HG03558 (cell line): ENCODE data around the gene EGFL6.
"Not testable (repeated sequence)": the region's sequence is repeated elsewhere in the genome, so short reads cannot be mapped to it uniquely, and the experiment has no call there.

Experiments
- ATAC-seq: cut with Tn5 transposase; IDR thresholded peaks from one replicate; pipeline ENCODE4 v1.9.1; 2021; ENCODE audit warnings: moderate number of reproducible peaks; ENCODE audit not compliant: unreplicated experiment; ENCODE audit errors: extremely low read depth

Gene EGFL6

DNA sequence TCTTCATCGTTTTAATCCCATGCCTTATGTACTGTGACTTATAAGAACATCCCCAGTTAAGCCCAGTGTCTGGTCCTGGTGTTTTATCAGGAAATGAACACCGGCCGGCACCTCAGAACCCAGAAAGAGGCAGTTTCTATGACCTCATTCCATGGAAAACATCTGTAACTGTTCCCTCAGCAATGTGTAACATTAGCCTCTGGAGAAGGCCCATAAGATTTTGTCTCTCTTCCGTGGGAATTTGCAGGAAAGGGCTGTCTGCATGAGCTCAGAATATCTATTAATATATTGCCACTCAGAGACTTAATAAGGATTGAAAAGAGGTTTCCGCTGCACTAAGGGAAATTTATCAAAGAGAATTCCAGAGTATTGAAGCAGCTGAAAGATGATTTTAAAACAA, 80.4 kb downstream of the EGFL6 start:
- no peak for ATAC-seq

DNA sequence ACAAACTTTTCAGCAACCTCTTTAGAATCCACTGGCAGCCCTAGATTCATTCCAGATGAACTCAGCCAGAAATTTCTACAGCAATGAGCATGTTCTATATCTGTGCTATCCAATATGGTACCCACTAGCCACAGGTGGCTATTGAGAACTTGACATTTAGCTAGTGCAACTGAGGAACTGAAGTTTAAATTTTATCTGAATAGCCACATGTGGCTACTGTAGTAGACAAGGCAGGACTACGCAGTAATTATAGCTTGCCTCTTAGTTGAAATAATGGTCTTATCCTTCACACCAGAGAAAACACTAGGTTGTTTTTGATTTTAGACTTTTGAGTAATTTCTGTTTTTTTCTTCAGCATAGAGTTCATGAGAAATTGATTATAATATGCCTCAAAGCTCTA, 80.9 kb downstream of the EGFL6 start:
- no peak for ATAC-seq

DNA sequence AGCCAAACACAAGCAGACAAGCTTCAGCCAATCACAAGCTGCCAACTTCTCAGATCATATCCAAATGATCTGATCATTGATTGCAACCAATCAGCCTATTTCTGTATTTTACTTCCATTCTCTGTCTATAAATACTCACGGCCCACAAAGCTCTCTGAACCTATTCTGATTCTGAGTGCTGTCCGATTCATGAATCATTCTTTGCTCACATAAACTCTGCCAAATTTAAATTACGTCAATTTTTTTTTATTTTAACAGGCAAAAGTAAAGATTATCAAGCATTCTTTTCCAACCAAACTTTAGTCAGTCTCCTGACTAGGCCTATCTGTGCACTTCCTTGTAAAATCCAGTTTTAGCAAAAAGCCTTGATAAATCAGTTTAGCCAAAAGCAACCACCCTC, 81.7 kb downstream of the EGFL6 start:
- no peak for ATAC-seq

DNA sequence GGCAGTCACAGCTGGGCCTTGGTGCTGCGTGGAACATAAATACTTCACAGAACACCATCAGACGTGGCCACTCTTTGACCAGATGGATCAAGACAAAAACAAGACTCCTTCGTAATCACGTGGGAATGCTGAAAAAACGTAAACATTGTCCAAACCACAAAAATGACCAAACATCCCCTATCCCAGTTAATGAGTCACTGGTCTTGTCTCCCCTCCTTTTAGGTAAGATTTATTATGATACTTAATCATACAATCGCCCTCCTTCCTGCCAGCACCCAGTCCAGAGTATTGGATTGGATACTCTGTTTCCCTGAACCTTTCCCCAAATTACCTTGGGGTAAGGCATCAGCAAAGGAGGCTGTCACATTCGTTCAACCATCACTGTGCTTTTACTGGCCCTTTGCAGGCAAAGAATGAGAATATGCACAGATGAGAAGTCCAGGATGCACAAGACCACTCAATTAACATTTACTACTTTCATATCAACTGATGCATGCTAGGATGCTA, 82.9 kb downstream of the EGFL6 start:
- ATAC-seq, result no peak

DNA sequence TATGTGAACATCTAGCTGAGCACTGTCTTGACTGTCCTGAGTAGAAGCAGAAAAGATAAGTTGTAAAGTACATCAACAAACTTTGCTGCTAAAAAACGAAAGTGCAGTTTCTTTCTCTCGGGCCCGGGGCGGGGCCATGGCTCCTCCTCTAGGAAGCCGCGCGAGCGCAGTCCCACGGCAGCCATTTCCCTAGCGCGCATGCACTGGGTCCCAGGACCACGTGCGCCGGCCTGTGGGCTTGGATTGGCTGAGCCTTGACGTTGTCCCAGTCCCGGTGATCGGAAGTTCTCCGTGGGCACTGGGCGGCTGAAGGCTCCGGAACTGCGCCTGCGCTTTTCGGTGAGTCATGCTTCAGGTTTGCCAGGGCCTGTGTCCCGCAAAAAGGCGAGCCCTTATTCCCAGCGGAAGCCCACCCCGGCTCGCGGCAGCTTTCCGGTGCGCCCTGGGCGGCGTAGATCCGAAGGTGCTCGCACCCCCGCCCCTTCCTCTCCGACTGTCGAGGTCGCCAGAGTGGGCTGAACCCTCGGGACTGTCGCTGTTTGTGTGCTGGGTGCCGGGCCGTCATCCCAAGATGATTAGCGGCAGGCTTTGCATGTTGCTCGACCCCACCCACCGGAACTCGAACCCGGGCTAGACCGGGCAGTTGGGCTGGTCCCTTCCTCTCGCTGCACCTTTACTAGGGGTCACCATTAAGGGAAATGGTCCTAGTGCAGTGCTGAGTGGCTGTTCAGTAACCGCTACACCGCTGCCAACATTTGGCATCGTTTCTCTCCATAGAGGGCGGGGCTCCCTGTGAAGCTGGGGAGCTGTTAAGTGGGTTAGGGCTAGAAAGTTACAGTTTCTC, 83.7 kb downstream of the EGFL6 start, which contains the start of gene TCEANC:
TCEANC (plus strand) TSS at position 292 of the 844 bp plus-strand sequence. CDS start 9,368 bp downstream, outside the sequence.
- ATAC-seq, result peak; percentile 91

DNA sequence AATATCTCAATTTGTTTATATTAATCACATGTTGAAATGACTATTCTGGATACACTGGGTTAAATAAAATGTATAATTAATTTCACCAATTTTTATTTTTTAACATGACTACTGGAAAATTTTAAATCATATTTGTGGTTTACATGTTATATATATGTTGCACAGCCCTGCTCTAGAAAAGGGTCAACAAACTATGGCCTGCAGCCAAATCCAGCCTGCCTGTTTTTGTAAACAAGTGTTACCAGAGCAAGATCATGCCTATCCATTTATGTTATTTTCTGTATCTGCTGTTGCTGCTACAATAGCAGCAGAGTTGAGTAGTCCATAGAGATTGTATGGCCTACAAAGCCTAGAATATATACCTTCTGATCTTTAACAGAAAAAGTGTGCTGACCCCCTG, 84.7 kb downstream of the EGFL6 start:
- no peak for ATAC-seq

DNA sequence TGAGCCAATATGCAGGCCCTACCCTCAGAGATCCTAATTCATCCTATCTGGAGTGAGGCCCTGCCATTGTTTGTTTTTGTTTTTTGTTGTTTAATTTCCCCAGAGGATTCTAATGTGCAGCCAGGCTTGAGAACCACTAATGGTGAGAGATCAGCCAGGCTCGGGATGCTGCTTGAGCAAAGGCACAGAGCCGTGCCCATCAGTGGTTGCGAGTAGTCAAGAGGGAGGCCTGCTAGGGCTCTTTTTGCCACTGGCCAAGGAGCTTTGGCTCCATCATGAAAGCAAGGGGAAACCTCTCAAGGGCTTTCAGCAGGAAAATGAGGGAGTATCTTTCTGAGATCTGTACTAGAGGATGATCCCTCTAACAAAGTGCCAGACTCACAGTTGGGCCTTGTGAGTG, 86.3 kb downstream of the EGFL6 start:
- no peak for ATAC-seq

DNA sequence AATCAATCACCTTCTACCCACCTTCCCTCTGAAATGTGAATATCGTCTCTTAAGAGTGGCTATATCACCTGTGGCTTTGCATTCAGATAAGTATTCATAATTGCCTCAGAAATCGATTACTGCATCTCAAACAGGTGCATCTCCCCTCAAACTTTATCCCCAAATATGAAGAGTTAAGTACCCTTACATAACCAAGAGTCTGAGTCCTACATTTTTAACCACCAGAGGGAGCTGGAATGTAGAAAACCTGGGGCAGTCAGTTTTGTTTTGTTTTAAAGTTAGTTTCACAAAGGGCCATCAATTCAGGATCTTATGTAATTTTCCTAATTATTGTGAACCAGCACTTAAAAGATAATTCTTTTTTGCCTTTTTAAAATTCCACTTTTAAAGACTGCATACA, 89.2 kb downstream of the EGFL6 start:
- ATAC-seq, result no peak

DNA sequence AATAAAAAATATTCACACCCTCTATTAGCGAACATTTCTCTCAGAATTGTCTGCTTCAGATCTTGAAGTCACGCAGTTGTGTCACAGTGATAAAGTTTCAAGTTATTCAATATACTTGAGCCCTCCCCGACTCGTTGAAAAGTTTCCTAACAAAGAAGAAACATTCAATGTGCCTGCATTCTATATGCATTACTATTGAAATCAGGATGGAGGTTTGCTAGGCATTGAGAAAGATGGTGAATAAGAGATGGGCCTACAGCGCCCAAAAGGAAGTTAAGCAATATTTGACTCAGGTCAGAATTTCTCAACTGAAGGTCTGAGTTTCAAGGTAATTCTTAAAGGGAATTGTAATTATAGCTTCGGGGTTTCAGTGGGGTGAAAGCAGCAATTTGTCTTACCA, 89.7 kb downstream of the EGFL6 start:
- no peak for ATAC-seq

DNA sequence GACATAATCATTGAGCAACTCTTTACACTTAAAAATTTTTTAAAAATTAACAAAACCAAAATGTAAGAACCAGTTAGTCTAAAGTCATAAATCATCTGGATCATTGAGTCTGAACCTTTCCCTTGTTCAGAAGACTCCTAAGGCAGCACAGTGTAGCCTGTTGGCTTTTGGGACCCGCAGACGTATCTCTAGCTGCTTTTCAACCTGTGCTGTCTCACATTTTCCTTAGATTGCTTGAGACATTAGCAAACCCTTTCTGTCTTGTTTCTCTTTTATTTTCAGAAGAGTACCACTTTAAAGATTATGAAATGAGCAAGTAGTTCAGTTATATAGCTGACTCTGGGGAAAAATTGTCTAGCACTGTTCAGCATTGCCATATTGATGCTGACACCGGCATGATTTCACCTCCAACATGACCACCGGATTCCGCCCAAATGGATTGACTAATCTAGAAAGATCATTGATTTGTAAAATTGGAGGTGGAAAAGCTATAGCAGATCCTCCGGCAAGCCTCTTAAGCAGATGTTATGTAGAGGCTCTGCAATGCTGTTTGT, 92.4 kb downstream of the EGFL6 start:
- ATAC-seq, result no peak

DNA sequence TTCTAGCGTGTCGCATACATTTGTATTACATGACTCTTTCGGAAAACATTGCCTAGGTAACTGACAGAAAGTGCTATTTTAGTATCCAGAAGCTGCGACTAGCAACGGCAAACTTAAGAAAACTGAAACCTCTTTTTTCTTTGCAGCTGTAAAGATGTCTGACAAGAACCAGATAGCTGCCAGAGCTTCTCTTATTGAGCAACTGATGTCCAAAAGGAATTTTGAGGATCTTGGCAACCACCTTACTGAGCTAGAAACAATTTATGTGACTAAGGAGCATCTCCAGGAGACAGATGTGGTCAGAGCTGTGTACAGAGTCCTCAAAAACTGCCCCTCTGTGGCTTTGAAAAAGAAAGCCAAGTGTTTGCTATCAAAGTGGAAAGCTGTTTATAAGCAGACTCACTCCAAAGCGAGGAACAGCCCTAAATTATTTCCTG, 93.0 kb downstream of the EGFL6 start:
- no peak for ATAC-seq

DNA sequence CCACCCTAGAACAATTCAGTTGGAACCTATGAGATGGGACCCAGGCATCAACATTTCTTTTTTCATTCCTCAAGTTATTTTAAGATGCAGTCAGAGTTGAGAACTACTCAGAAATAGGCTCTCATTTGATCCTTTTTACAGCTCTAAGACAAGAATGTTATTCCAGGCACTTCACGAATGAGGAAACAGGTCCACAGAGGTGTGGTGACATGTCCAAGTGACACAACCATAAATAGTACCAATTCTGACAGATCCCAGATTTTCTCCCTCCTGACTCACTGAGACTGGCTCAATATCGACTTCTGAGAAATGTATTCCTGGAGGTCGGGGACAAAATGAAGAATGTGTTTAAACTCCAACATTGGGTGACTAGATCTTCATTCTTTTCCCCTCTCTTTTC, 94.6 kb downstream of the EGFL6 start:
- no peak for ATAC-seq

DNA sequence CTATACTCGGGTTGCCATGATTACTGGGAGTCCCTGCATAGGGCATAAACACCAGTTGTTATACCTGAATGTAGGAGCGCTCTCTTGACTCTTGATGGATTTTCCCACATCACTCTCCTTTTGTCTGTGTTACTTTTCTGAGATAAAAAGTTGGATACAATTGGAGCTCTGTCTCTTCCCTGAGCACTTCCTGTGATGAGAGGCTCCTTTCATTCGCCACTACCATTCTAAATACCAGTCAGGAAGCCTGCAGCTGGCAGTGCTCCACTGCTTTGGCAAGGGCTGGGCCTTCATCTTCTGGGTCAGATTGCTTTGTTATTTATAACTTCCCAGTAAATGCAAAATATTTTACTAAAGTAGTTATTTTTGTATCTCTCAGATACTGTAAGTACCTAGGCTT, 97.4 kb downstream of the EGFL6 start:
- no peak for ATAC-seq

DNA sequence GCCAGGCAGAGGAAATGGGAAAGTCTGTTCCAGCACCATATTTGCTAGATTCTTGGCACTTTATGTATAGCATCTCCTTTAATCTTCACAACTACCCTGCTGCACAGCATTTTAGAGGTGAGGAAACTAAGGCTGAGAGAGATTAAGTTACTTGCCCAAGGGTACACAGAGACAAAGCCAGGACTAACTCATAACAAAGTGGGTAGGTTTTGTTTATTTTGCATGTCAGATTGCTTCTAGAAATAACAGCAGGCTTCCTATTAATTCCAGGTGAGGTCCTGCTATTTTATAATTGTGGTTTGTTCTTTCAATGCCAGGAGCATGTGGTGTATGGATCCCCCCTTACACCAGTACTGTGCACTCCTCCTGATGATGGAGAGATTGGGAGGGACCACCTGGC, 98.5 kb downstream of the EGFL6 start:
- ATAC-seq, result no peak

DNA sequence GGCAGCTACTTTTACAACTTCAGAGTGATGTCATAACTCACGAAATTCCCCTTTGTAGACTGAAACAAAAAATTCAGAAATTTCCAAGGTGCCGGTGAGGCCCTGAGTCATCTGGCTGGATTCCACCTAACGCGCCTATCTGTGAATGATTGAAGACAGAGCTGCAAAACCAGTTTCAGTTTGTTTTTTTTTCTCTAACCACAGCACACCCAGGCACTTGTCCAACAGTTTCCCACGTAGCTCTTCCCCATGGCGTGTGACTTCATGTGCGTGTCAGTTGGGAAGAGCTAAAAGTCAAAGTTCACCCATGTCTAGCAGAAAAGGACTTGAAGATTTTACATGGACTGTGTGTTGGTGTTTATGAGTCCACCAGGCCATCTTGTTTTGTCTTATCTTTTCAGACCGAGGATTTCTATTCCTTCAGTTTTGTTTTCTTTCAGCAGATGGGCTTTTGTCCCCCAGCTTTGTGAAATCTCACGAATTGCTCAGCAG, 99.9 kb downstream of the EGFL6 start:
- ATAC-seq, result peak; percentile 48

DNA sequence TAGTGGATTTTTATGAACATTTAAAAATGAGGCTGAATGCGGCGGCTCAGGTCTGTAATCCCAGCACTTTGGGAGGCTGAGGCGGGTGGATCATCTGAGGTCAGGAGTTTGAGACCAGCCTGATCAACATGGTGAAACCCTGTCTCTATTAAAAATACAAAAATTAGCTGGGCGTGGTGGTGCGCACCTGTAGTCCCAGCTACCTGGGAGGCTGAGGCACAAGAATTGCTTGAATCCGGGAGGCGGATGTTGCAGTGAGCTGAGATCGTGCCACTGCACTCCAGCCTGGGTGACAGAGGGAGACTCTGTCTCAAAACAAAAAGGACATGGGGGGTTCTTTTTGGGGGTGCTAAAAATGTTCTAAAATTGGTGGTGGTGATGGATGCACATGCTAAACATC, 100.4 kb downstream of the EGFL6 start:
- ATAC-seq, result not testable (repeated sequence)

DNA sequence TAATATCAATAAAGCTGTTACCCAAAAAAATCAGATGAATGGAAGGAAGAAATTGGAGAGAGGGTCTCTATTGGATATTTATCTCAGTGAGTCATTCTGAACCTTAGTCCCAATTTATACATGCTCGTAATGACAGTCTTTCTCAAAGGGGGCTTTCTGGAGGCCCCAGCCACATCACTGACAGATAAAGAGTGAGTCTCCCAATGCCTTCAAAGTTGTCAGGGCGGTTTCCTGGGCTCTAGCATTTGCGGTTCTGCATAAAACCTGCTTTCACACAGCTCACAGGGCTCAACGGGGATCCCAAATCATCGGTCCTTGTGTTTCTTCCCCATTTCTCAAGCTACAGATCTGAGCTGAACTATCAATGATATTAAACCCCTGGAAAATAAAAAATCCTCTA, 100.8 kb downstream of the EGFL6 start:
- ATAC-seq, result no peak

DNA sequence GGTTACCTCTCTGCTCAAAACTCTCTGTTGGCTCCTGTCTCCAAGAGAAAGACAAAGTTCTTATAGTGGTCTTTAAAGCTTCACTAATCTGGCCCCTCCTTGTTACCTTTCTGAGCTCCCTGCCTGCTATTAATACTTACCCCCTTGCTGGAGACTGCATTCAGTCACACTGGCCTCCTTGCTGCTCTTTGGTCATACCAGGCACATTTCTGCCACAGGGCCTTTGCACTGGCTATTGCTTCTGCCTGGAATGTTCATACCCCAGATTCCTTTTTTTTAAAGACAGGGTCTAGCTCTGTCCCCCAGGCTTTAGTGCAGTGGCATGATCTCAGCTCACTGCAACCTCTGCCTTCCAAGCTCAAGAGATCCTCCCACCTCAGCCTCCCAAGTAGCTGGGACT, 103.6 kb downstream of the EGFL6 start:
- no peak for ATAC-seq

DNA sequence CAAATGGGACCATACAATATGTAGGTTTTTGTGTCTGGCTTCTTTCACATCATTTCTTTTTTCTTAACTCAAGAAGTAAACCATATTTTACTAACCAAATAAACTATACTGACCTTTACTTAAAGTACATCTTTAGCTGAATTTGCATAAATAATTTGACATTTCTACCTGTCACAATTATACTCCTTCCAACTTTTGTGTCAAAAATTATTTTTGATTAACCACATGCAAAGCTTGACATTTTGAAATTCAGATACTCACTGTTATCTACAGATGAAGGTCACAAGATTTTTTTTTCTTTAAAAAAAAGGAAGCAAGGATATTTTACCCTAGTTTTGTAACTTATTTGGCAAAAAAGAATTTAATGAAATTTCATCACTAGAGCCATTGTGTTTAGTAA, 107.5 kb downstream of the EGFL6 start:
- no peak for ATAC-seq

DNA sequence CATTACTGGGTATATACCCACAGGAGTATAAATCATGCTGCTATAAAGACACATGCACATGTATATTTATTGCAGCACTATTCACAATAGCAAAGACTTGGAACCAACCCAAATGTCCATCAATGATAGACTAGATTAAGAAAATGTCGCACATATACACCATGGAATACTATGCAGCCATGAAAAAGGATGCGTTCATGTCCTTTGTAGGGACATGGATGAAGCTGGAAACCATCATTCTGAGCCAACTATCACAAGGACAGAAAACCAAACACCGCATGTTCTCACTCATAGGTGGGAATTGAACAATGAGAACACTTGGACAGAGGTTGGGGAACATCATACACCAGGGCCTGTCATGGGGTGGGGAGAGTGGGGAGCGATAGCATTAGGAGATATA, 110.3 kb downstream of the EGFL6 start:
- ATAC-seq, result not testable (repeated sequence)

DNA sequence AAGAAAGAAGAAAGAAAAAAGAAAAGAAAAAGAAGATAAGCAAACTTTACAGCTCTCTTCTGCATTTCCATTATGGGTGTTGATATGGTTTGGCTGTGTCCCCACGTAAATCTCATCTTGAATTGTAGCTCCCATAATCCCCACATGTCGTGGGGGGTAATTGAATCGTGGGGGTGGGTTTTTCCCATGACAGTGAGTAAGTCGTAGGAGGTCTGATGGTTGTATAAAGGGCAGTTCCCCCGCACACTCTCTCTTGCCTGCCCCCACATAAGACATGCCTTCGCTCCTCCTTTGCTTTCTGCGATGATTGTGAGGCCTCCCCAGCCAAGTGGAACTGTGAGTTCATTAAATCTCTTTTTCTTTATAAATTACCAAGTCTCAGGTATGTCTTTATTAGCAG, 112.2 kb downstream of the EGFL6 start:
- no peak for ATAC-seq
